IPS-11a (cell line): Measurements from ENCODE around the gene XRN1.
"Not testable (repeated sequence)": the region's sequence is repeated elsewhere in the genome, so short reads cannot be mapped to it uniquely, and the experiment has no call there.

ENCODE experiments used
- H3K4me3 ChIP-seq: one replicate; pipeline ENCODE4 v1.5.1; 2013; ENCODE audit warnings: low read depth, low read length, control low read depth

Gene XRN1

DNA sequence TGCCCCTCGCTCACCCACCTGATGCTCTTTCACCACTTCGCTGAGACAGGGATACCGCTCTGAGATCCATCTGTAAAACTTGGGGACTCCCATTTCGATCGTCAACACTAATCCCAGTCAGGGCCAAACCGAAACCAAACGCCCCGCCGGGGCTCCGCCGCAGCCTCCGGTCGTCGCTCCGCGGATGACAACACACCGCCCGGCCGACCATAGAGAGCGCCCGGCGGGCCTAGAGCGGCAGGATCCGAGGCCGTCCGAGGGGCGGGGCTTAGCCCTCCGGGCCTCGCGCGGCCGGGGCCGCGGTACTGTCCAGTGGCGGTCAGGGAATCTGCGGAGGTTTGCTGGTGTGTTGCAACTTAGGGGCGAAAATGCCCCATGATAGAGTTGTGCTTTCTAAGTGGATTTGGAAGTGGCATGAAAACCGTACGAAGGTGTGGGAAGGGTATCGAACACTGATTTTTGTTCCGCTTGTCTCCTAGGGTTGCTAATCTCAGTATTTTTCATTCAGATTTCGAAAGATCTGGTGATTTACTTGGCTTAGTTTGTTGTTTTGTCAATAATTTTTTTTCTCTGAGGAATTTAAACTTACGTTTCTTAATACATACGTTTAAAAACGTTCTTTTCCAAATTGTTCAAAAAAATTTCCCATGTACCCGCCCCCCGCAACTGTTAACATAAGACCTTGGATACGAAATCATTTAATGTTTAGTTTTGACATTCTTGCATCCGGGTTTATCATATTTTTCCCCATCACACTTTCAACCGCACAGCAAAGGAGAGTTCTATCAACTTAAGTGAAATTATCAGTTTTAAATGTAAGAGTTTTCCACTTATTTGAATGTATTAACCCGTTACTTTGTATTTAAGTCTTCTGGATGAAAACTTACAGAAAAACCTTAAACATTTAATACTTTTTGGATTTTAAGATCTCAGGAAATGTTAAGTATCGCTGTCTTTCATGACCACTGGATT is at the start of gene XRN1:
XRN1 (minus strand) TSS at position 186 of the 972 bp plus-strand sequence; CDS start at position 93, 93 bp downstream.
- peak within 1 kb of the TSS; percentile 98 for H3K4me3 ChIP-seq

- no peak overlapping the region for H3K4me3 ChIP-seq
Observed at GRCh38 chr3:142495103-142495502, 47.3 kb upstream of the XRN1 start.

- H3K4me3 ChIP-seq: no peak overlapping the region
Observed at GRCh38 chr3:142492184-142492583, 44.3 kb upstream of the XRN1 start.

GRCh38 chr3:142489572-142490323 is 41.9 kb upstream of the XRN1 start:
- H3K4me3 ChIP-seq: no peak overlapping the region

DNA sequence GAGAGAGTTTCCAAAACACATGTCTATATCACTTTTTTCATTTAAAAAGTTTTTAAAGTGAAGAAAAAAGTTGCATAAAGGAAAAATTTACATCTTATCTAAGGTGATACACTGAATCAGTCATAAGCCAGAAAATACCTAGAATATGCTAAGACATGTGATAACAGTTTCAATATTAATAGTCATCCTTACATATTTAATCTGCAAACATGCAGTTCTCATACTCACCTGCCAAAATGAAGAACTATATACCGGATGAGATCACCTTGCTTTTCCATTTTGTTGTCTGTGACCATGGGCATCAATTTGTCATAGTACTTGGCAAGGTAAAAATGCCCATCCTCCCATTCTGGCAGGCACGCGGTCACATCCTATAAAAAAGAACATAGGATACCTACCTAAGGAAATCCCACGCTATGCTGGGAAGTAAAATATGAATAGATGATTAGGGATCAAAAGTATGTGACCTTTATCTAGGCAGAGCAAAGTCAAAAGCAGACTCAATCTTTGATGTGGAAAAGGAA is 37.1 kb upstream of the XRN1 start:
- H3K4me3 ChIP-seq: no peak overlapping the region

DNA sequence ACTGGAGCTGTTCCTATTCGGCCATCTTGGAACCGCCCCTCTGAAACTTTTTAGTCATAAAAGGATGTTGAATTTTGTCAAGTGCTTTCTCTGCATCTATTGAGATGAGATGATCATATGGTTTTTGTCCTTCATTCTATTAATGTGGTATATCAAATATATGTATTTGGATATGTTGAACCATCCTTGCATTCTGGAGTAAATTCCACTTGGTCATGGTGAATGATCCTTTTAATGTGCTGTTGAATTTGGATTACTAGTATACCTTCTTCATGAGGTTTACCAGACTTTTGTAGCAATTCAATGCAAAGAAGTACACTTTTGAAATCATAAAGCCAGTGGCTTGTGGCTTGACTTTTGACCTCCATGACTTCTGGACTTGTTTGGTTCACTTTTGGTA is 33.4 kb upstream of the XRN1 start:
- no peak overlapping the region for H3K4me3 ChIP-seq

- no peak overlapping the region for H3K4me3 ChIP-seq
Observed at GRCh38 chr3:142470826-142471225, 23.0 kb upstream of the XRN1 start.

DNA sequence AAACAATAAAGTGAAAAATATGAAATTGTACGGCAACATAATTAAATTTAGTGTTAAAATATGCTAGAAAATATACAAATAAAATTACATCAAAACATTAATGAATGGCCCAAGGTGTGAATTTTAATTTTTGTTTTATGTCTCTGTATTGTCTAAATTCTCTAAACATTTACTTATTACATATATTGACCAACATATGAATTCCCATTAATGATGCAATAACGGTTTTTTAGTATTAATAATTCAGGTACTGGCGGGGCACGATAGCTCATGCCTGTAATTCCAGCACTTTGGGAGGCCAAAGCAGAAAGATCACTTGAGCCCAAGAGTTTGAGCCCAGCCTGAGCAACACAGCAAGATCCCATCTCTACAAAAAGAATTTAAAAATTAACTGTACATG is 20.6 kb upstream of the XRN1 start:
- H3K4me3 ChIP-seq: no peak overlapping the region

DNA sequence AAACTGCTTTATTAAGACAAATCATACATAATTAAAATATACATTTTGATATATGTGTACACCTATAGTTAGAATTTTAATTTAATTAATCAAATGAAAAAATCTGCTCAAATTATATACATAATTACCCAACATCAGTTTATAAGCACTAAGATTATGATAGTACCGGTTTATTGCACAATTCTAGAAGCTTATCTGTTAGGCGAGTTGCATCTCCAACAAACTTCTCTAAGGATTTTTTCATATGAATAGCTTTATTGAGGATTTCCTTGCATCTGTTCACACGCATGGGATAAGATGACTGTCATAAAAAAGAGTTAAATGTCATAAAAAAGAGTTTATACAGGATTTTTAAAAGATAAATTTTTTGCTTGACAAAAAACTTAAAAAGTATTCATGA is 19.9 kb upstream of the XRN1 start:
- H3K4me3 ChIP-seq: no peak overlapping the region

DNA sequence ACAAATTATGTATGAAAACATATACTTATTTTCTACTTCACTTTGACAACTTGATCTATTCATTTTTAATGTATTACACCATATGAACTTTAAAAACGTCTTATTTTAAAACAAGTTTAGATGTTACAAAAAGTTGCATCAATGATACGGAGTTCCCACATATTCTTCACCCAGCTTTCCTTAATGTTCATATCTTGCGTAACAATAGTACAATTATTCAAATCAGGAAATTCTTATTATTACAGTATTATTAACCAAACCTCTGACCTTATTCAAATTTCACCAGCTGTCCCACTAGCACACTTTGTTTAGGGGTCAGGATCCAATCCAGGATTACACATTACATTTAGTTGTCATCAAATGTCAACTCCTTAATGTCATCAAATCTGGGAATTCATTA is 12.9 kb upstream of the XRN1 start:
- no peak overlapping the region for H3K4me3 ChIP-seq

- no peak overlapping the region for H3K4me3 ChIP-seq
Observed at GRCh38 chr3:142459929-142460328, 12.1 kb upstream of the XRN1 start.

DNA sequence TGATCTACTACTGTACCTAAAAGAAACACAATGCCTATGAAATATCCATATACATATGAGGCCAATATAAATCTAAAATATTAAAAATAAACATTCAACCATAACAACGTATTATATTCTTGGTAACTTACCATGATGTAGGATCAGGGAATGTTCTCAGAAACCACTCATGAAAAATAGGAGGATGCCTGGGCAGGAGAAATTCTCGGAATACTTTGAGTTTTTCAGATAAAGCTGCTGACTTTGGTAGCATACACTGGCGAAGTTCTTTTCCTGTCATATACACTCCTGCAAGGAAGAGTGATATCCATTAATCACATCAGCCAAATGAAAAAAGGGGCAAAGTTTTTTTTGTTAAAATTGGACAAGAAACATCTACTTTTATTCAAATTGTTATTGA is 11.3 kb upstream of the XRN1 start:
- no peak overlapping the region for H3K4me3 ChIP-seq

DNA sequence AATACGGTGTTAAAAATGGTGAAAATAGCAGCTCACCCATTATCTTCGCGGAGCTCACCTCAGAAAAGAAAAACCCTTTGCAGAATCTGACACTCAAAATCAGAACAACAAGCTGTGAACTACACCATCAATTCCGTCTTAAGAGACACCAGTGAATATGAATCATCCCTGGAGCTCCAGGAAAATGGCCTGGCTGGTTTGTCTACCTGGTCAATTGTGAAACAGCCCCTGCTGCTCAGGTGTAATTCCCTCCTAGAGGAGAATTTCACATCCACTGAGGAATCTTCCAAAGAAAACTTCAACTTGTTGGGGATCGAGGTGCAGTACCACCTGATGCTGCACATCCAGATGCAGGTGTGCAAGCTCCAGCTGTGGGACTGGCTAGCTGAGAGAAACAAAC is 3.0 kb upstream of the XRN1 start:
- no peak overlapping the region for H3K4me3 ChIP-seq

DNA sequence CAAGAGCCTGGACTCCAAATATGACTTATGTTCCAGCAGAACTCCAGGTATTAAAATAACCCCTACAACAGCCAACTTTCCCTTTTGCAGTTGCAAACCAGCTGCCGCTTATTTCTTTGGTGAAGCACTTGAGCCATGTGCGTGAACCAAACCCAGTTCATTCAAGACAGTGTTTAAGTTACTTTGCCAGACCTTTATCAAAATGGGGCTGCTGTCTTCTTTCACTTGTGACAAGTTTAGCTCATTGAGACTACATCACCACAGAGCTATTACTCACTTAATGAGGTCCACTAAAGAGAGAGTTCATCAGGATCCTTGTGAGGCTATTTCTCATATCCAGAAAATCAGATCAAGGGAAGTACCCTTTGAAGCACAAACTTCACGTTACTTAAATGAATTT is 2.4 kb upstream of the XRN1 start:
- no peak overlapping the region for H3K4me3 ChIP-seq

DNA sequence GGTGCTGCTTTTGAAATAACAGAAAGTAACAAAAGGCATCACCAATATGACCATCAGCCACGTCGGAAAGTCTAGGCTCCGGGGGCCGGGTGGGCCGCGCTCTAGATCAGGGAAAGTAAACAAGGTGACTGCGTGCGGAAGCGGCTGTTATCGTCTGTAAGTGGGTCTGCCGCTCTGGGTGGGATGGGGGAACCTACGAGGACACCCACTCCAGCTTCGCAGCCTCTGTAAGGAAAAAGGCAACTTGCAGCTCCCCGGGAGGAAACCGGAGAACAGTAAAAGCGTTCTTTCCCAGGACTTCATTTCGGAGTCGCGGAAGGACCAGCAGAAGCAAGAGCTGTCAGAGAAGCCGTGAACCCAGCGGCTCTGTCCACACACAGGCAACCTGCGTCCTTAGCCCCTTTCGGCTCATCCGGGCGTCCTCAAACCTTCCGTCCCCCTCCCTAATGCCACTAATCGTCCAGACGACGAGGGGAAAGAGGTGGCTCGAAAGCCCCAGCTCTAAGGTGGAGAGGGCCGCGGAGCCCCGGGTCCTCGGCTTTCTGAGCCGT is 461 bp downstream of the XRN1 start:
- peak overlapping the region; percentile 98 for H3K4me3 ChIP-seq

GRCh38 chr3:142445816-142446254 is 2.0 kb downstream of the XRN1 start:
- no peak overlapping the region for H3K4me3 ChIP-seq

DNA sequence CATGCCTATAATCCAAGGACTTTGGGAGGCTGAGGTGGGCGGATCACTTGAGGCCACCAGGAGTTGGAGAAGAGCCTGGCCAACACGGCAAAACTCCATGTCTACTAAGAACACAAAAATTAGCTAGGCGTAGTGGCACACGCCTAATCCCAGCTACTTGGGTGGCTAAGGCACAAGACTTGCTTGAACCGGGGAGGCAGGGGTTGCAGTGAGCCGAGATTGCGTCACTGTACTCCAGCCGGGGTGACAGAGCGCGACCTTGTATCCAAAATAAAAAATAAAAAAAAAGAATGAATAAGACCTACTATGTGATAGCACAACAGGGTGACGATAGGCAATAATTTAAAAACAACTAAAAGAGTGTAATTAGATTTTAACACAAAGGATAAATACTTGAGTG is 3.5 kb downstream of the XRN1 start:
- H3K4me3 ChIP-seq: no peak overlapping the region

GRCh38 chr3:142443060-142443459 is 4.8 kb downstream of the XRN1 start:
- not testable (repeated sequence) for H3K4me3 ChIP-seq

DNA sequence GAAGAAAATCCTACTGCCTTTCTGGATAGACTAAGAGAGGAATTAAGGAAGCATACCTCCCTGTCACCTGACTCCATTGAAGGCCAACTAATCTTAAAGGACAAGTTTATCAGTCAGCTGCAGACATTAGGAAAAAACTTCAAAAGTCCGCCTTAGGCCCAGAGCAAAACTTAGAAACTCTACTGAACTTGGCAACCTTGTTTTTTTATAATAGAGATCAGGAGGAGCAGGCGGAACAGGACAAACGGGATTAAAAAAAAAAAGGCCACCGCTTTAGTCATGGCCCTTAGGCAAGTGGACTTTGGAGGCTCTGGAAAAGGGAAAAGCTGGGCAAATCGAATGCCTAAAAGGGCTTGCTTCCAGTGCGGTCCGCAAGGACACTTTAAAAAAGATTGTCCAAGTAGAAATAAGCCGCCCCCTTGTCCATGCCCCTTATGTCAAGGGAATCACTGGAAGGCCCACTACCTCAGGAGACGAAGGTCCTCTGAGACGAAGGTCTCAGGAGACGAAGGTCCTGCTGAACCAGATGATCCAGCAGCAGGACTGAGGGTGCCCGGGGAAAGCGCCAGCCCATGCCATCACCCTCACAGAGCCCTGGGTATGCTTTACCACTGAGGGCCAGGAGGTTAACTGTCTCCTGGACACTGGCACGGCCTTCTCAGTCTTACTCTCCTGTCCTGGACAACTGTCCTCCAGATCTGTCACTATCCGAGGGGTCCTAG is 8.2 kb downstream of the XRN1 start:
- H3K4me3 ChIP-seq: not testable (repeated sequence)

- not testable (repeated sequence) for H3K4me3 ChIP-seq
Observed at GRCh38 chr3:142438096-142438495, 9.7 kb downstream of the XRN1 start.
